Trophoblast cell (in vitro differentiated cells and primary cell): ENCODE measurements around the gene PCDHA9.
"Not testable (repeated sequence)": the region's sequence is repeated elsewhere in the genome, so short reads cannot be mapped to it uniquely, and the experiment has no call there.

Source experiments
- DNase-seq, 2 donors: peaks; one replicate each; pipeline ENCODE4 v3.0.0-alpha.2; 2016
- H2AFZ ChIP-seq: 2 replicates; pipeline ENCODE4 v1.6.1; 2013; ENCODE audit warnings: low read length, moderate library complexity, mild to moderate bottlenecking; ENCODE audit not compliant: insufficient read depth, poor library complexity
- H2AK5ac ChIP-seq: 2 replicates; pipeline ENCODE4 v1.6.1; 2013; ENCODE audit warnings: mild to moderate bottlenecking, low read length
- H2BK120ac ChIP-seq: 2 replicates; pipeline ENCODE4 v1.6.1; 2013; ENCODE audit warnings: low read length, mild to moderate bottlenecking, moderate library complexity; ENCODE audit not compliant: insufficient read depth, poor library complexity
- H2BK12ac ChIP-seq: 2 replicates; pipeline ENCODE4 v1.6.1; 2013; ENCODE audit warnings: mild to moderate bottlenecking, low read length, moderate library complexity
- H2BK5ac ChIP-seq: 2 replicates; pipeline ENCODE4 v1.6.1; 2013; ENCODE audit warnings: low read length, low read depth, moderate library complexity, mild to moderate bottlenecking; ENCODE audit not compliant: poor library complexity
- H3K14ac ChIP-seq: 2 replicates; pipeline ENCODE4 v1.6.1; 2013; ENCODE audit warnings: mild to moderate bottlenecking, low read length
- H3K18ac ChIP-seq: 2 replicates; pipeline ENCODE4 v1.6.1; 2013; ENCODE audit warnings: mild to moderate bottlenecking, low read length
- H3K23ac ChIP-seq: 2 replicates; pipeline ENCODE4 v1.6.1; 2013; ENCODE audit warnings: low read length
- H3K27ac ChIP-seq: 2 replicates; pipeline ENCODE4 v1.5.1; 2013; ENCODE audit warnings: low read depth, mild to moderate bottlenecking, inconsistent platforms, low read length, moderate library complexity
- H3K27me3 ChIP-seq: 2 replicates; pipeline ENCODE4 v1.6.1; 2013; ENCODE audit warnings: inconsistent platforms, mild to moderate bottlenecking, low read length, moderate library complexity; ENCODE audit not compliant: insufficient read depth
- H3K36me3 ChIP-seq, 2 experiments: 1 replicate in 1 of 2; 2 replicates in 1 of 2; pipeline ENCODE4 v1.6.1; 2013; ENCODE audit warnings: low read length in 2 of 2, mild to moderate bottlenecking in 2 of 2, moderate library complexity in 1 of 2; ENCODE audit not compliant: insufficient read depth in 2 of 2, control insufficient read depth in 1 of 2
- H3K4ac ChIP-seq: 2 replicates; pipeline ENCODE4 v1.6.1; 2013; ENCODE audit warnings: low read depth, mild to moderate bottlenecking, low read length, moderate library complexity
- H3K4me1 ChIP-seq, 2 experiments: 1 replicate in 1 of 2; 2 replicates in 1 of 2; pipeline ENCODE4 v1.6.1; 2013; ENCODE audit warnings: low read length in 2 of 2, mild to moderate bottlenecking in 2 of 2, moderate library complexity in 1 of 2; ENCODE audit not compliant: insufficient read depth in 2 of 2, control insufficient read depth in 1 of 2
- H3K4me2 ChIP-seq: 2 replicates; pipeline ENCODE4 v1.6.1; 2013; ENCODE audit warnings: inconsistent platforms, mild to moderate bottlenecking, low read length, moderate library complexity
- H3K4me3 ChIP-seq: 2 replicates; pipeline ENCODE4 v1.5.1; 2013; ENCODE audit warnings: mild to moderate bottlenecking, low read depth, low read length, inconsistent platforms
- H3K79me1 ChIP-seq: one replicate; pipeline ENCODE4 v1.6.1; 2013; ENCODE audit warnings: low read length
- H3K79me2 ChIP-seq: 2 replicates; pipeline ENCODE4 v1.6.1; 2013; ENCODE audit warnings: low read length, mild to moderate bottlenecking; ENCODE audit not compliant: control insufficient read depth, insufficient read depth, poor library complexity
- H3K9ac ChIP-seq: 2 replicates; pipeline ENCODE4 v1.6.1; 2013; ENCODE audit warnings: mild to moderate bottlenecking, low read length
- H3K9me3 ChIP-seq: 2 replicates; pipeline ENCODE4 v1.6.1; 2013; ENCODE audit warnings: low read depth, mild to moderate bottlenecking, control low read depth, inconsistent platforms, low read length; ENCODE audit not compliant: insufficient read depth
- H4K12ac ChIP-seq: 2 replicates; pipeline ENCODE4 v1.6.1; 2013; ENCODE audit warnings: low read depth, mild to moderate bottlenecking, low read length, moderate library complexity
- H4K8ac ChIP-seq: 2 replicates; pipeline ENCODE4 v1.6.1; 2013; ENCODE audit warnings: low read depth, mild to moderate bottlenecking, low read length, moderate library complexity
- H4K91ac ChIP-seq: one replicate; pipeline ENCODE4 v1.6.1; 2013; ENCODE audit warnings: low read depth, mild to moderate bottlenecking, low read length, moderate library complexity
- WGBS: extraction: QIAGEN DNeasy Blood & Tissue Kit; methylation state at CpG from one replicate; pipeline ENCODE4 v1.1.7; 2013; ENCODE audit warnings: missing lambda C conversion rate; ENCODE audit not compliant: insufficient read length, insufficient coverage; ENCODE audit errors: extremely low coverage; 5-methylcytosine and 5-hydroxymethylcytosine counted together

PCDHA9 gene

GRCh38 chr5:140842798-140843733 lies 5.1 kb upstream of the PCDHA9 start:
- H3K18ac ChIP-seq, result no peak overlapping the region
- no peak overlapping the region for H3K14ac ChIP-seq
- H2AK5ac ChIP-seq, result no peak overlapping the region
- no peak overlapping the region for H2BK12ac ChIP-seq
- H3K9ac ChIP-seq, result no peak overlapping the region
- H4K8ac ChIP-seq, result no peak overlapping the region
- no peaks in the 10 kb centered on the region for H3K79me1 ChIP-seq
- H3K9me3 ChIP-seq, result no peaks in the 10 kb centered on the region
- no CpG with 5 or more reads among the region's 87 CpGs for WGBS
- no peak overlapping the region for H3K4me2 ChIP-seq
- H2AFZ ChIP-seq, result no peak overlapping the region
- H2BK120ac ChIP-seq, result no peak overlapping the region
- H4K91ac ChIP-seq, result no peak overlapping the region
- no peak overlapping the region for H3K27ac ChIP-seq
- no peaks in the 10 kb centered on the region for H3K79me2 ChIP-seq
- H3K27me3 ChIP-seq, result no peaks in the 10 kb centered on the region
- no peak overlapping the region for H3K4ac ChIP-seq
- no peak for DNase-seq
- H3K4me3 ChIP-seq, result no peak overlapping the region
- no peak overlapping the region for H2BK5ac ChIP-seq
- no peak overlapping the region for H3K23ac ChIP-seq
- H4K12ac ChIP-seq, result no peak overlapping the region
- H3K36me3 ChIP-seq, result no peaks in the 10 kb centered on the region
- H3K4me1 ChIP-seq, result no peaks in the 10 kb centered on the region

GRCh38 chr5:140849831-140850634 lies 1.9 kb downstream of the PCDHA9 start:
- not testable (repeated sequence) for H3K4ac ChIP-seq, H3K79me1 ChIP-seq, H2BK12ac ChIP-seq, H4K12ac ChIP-seq, H3K14ac ChIP-seq, H3K18ac ChIP-seq, H2BK5ac ChIP-seq, H3K79me2 ChIP-seq, H3K27me3 ChIP-seq, H2BK120ac ChIP-seq, H4K91ac ChIP-seq, H3K9ac ChIP-seq, H3K4me1 ChIP-seq, H3K4me2 ChIP-seq, H3K23ac ChIP-seq, H3K4me3 ChIP-seq, H4K8ac ChIP-seq, H2AFZ ChIP-seq, H3K27ac ChIP-seq, DNase-seq, H3K36me3 ChIP-seq, H3K9me3 ChIP-seq, H2AK5ac ChIP-seq
- no CpG with 5 or more reads among the region's 101 CpGs for whole genome bisulfite sequencing

GRCh38 chr5:140855772-140856674 lies 7.8 kb downstream of the PCDHA9 start, which contains the start of gene PCDHA10:
Gene PCDHA10, plus strand, starts transcription at chr5:140855897. Its CDS starts 152 bp downstream, at chr5:140856049.
- DNase-seq, result no peak
- no peak within 1 kb of the TSS for H4K91ac ChIP-seq
- no peak within 1 kb of the TSS for H2AK5ac ChIP-seq
- peaks cover 2% of the 10 kb centered on the region for H3K79me1 ChIP-seq
- no peaks in the 10 kb centered on the region for H3K79me2 ChIP-seq
- no peaks in the 10 kb centered on the region for H3K27me3 ChIP-seq
- no peak within 1 kb of the TSS for H3K23ac ChIP-seq
- H3K14ac ChIP-seq, result no peak within 1 kb of the TSS
- H3K36me3 ChIP-seq, result peaks cover 0 to 2% of the 10 kb centered on the region in 2 experiments
- H3K27ac ChIP-seq, result no peak within 1 kb of the TSS
- H3K4me2 ChIP-seq, result peak within 1 kb of the TSS; percentile 47
- no peak within 1 kb of the TSS for H3K18ac ChIP-seq
- no CpG with 5 or more reads among the region's 44 CpGs for WGBS
- H3K4me3 ChIP-seq, result peak within 1 kb of the TSS; percentile 65
- H2BK5ac ChIP-seq, result no peak within 1 kb of the TSS
- no peak within 1 kb of the TSS for H2BK12ac ChIP-seq
- peak within 1 kb of the TSS; percentile 62 for H4K12ac ChIP-seq
- H2AFZ ChIP-seq, result no peak within 1 kb of the TSS
- peaks cover 5% of the 10 kb centered on the region for H3K9me3 ChIP-seq
- no peak within 1 kb of the TSS for H2BK120ac ChIP-seq
- H4K8ac ChIP-seq, result peak within 1 kb of the TSS; percentile 60
- no peak within 1 kb of the TSS for H3K4ac ChIP-seq
- H3K9ac ChIP-seq, result no peak within 1 kb of the TSS
- no peaks in the 10 kb centered on the region for H3K4me1 ChIP-seq
